CD4-positive, alpha-beta T cell treated with Interleukin-2 at 100 ng/mL for 4 hours (primary cell): Measurements from ENCODE around the gene GPX6.
"Not testable (repeated sequence)": the region's sequence is repeated elsewhere in the genome, so short reads cannot be mapped to it uniquely, and the experiment has no call there.

Source experiments
- DNase-seq: peaks from one replicate; pipeline ENCODE4 v3.0.0-alpha.2; 2020; ENCODE audit warnings: low spot score

GPX6 gene

GRCh38 chr6:28523241-28523622, 7.6 kb upstream of the GPX6 start:
- peak; percentile 49 for DNase-seq

GRCh38 chr6:28522594-28523240, 7.1 kb upstream of the GPX6 start:
- no peak for DNase-seq

DNA sequence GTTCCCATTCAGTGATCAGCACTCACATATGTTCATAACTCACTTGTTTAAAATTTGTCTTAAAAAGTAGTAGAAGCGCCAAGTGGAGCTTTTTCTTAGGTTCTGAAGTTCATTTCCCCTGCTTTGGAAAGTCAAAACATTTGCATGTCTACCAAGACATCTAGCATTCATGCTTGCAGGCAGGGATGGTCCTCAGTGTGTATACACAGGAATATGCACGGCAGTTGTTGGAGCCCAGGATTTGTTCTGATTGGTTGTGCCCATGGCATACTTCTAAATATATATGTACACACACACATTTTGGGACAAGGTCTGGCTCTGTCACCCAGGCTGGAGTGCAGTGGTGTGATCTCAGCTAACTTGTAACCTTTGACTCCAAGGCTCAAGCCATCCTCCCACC, 2.4 kb upstream of the GPX6 start:
- no peak for DNase-seq

- not testable (repeated sequence) for DNase-seq
Measured at GRCh38 chr6:28512387-28512786, 3.2 kb downstream of the GPX6 start.

GRCh38 chr6:28511628-28512300, 3.8 kb downstream of the GPX6 start:
- no peak for DNase-seq

DNA sequence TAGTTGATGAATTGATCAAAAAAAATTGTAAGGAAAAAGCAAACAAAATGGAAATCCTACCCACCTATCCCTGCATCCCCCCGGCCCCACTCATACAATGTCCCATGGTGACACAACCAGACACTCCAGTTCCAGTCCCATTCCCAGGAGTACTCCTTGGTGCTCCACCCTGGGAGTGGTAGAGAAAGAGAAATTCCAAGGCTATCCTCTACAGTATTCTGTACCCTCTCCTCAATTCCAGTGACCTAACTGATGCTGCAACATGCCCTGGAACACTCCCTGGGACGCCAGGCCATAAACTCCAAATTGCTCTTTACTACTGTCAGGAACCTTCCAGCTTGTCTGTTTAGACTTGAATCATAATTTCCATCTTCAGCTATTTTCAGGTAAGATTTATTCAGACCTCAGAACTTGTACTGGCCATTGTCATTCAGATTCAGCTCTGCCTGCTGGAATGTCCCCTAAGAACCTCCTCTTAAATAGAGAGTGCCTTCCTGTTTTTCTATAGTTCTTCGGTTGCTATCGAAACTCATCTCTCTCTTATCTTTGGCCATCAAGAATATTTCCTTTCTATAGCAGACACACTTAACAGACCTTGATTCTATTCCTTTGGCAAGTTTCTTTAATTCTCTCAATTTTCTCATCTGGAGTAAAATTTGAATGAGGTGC, 8.7 kb downstream of the GPX6 start:
- DNase-seq: no peak

- no peak for DNase-seq
Measured at GRCh38 chr6:28505733-28506132, 9.9 kb downstream of the GPX6 start.

DNA sequence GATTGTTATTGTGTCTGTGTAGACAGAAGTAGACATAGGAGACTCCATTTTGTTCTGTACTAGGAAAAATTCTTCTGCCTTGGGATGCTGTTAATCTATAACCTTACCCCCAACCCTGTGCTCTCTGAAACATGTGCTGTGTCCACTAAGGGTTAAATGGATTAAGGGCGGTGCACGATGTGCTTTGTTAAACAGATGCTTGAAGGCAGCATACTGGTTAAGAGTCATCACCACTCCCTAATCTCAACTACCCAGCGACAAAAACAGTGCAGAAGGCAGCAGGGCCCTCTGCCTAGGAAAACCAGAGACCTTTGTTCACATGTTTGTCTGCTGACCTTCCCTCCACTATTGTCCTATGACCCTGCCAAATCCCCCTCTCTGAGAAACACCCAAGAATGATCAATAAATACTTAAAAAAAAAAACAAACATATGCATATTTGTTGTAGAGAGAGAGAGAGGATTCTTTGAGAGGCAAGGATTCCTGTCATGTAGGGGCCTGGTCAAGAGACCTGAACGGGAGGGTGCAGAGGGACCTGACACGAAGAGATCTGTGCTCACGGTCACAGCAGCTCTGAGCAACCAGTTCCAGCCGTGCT, 12.8 kb downstream of the GPX6 start:
- DNase-seq: not testable (repeated sequence)

- DNase-seq: not testable (repeated sequence)
Measured at GRCh38 chr6:28502136-28502535, 13.5 kb downstream of the GPX6 start.

GRCh38 chr6:28501259-28501658, 14.3 kb downstream of the GPX6 start:
- DNase-seq: no peak

DNA sequence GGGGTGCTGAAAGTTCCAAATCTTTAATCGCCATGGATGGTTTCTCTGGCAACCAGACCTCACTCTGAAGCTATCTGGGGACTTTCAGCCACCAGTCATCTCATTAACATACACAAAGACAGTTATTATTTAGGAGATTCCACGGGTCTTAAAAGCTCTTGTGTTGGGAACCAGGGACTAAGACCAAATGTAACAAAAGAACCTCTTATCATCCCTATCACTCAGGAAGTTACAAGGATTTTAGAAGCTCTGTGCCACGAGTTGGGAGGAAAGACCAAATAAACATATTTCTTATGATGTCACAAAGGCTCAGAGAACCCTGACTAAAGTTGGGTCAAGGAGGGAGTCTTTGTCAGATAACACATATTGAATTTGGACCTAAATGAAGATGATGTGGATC, 17.7 kb downstream of the GPX6 start:
- DNase-seq: no peak

- no peak for DNase-seq
Measured at GRCh38 chr6:28497306-28497705, 18.3 kb downstream of the GPX6 start.

GRCh38 chr6:28496099-28496779, 19.4 kb downstream of the GPX6 start:
- DNase-seq: peak; percentile 10

DNA sequence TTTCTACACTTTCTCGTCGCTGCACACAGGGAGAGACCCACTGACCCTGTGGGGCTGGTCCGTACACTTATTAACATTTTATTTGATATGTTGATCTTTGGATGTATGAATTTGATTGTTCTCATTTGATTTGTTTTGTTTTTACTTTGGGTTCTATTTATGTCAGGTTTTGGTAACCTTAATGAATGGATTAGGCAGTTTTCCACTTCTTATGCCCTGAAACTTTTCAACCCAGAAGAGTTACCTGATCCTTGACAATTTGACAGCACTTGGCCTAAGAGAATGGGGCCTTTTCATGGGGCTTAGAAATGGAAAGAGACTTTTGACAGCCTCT, 23.6 kb downstream of the GPX6 start:
- no peak for DNase-seq

GRCh38 chr6:28490205-28490890, 25.2 kb downstream of the GPX6 start:
- no peak for DNase-seq

DNA sequence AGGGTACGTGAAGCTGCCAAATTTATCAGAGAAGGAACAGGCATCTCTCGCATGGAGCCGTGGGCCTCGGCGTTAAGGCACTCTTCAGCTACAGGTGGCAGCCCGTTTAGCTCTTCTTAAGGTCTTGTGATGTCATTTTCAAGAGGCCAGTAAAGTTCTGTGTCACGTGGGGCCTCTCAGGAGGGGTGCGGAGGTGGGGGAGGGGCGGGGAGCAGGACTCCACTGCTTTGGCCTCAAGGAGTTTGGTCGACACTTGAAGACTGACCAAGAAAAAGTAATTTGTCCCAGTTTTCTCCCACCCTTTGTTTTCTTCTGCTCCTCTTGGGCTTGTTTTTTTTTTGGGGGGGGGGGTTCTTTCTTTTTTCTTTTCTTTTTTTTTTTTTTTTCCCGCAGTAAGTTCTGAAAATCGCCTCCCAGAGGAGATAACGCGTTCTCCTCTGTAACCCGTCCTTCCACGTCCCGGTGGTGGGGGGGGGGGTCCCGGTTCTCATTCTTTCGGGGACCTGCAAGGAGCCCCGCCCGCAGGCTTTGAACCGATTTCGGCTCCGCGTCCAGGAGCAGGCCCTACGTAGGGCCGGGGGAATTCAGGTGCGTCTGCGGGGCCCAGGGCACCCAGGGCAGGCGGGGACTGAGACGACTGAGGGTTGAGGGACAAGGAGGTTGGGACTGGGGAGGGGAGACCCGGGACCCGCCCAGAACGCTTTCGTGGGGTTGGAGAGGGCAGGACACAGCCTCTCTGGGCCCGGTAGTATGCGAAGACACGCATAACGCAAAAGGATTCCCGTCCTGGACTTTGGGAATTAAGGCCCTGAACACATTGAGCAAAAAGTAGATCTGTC, 26.0 kb downstream of the GPX6 start:
- DNase-seq: peak; percentile 16

- peak; percentile 11 for DNase-seq
Measured at GRCh38 chr6:28488916-28489365, 26.7 kb downstream of the GPX6 start.

DNA sequence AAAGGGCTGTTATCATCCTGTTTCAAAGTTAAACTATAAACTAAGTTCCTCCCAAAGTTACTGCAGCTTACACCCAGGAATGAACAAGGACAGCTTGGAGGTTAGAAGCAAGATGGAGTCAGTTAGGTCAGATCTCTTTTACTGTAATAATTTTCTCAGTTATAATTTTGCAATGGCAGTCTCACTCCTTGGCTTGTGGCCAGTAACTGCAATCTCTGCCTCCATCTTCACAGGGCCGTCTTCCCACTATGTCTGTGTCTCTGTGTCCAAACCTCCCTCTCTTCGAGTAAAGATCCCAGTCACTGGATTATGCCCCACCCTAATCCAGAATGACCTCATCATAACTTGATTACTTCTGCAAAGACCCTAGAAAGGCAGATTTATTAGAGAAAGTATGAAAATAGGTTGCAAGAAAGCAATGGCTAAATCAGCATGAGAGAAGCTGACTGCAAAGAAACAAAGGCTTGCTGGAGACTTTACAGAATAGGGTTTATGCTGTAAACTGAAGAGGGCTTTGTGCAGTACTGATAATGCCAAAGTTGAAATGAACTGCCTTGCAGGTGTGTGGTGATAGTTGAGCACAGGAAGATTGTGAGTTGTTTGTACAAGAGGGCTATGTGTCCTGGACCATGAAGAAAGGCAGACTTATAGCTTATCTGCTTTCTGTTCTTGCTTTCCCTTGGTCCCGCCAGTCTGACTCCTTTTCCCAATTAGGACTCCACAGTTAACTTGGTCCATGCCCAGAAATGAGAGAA, 28.4 kb downstream of the GPX6 start:
- DNase-seq: no peak

- DNase-seq: no peak
Measured at GRCh38 chr6:28486533-28486932, 29.1 kb downstream of the GPX6 start.

- no peak for DNase-seq
Measured at GRCh38 chr6:28485482-28485881, 30.1 kb downstream of the GPX6 start.
